Keratinocyte (primary cell): Measurements from ENCODE around the gene FCRL2. TPM values are rescaled to one million over a fixed set of nuclear protein-coding genes. Genes with fewer than 3 reads are reported as not detected.

Experiments used
- DNase-seq: peaks from one replicate; pipeline ENCODE4 v3.0.0-alpha.2; 2011; ENCODE audit warnings: low read depth, missing footprints, low spot score
- FAIRE-seq: peaks from 2 replicates; lab custom pipeline; 2011; peaks lifted over from hg19 to GRCh38; lab: Jason Lieb, UNC
- H2AFZ ChIP-seq: 2 replicates; pipeline ENCODE4 v1.6.0; 2012; ENCODE audit warnings: low read length, control low read depth, inconsistent platforms; ENCODE audit not compliant: control insufficient read depth
- H3K27ac ChIP-seq: 2 replicates; pipeline ENCODE4 v1.5.1; 2011; ENCODE audit warnings: low read length; ENCODE audit not compliant: control insufficient read depth, insufficient read depth
- H3K27me3 ChIP-seq: 3 replicates; pipeline ENCODE4 v1.6.0; 2011; ENCODE audit warnings: low read length; ENCODE audit not compliant: control insufficient read depth, insufficient read depth; ENCODE audit errors: extremely low read depth
- H3K36me3 ChIP-seq, 2 experiments: 2 replicates in 1 of 2; 3 replicates in 1 of 2; pipeline ENCODE4 v1.5.1; 2011; ENCODE audit warnings: low read length in 2 of 2, mild to moderate bottlenecking in 1 of 2; ENCODE audit not compliant: control insufficient read depth in 2 of 2, insufficient read depth in 2 of 2; ENCODE audit errors: extremely low read depth in 1 of 2
- H3K4me1 ChIP-seq: 3 replicates; pipeline ENCODE4 v1.5.1; 2011; ENCODE audit warnings: low read length; ENCODE audit not compliant: control insufficient read depth, insufficient read depth; ENCODE audit errors: extremely low read depth
- H3K4me2 ChIP-seq: 3 replicates; pipeline ENCODE4 v1.6.0; 2011; ENCODE audit warnings: low read depth, low read length; ENCODE audit not compliant: control insufficient read depth, insufficient read depth; ENCODE audit errors: extremely low read depth
- H3K4me3 ChIP-seq, 3 experiments: fragments of 200-600 bp in 1 of 3; sonication (generic) in 1 of 3; 2 replicates in 2 of 3; 3 replicates in 1 of 3; pipeline ENCODE4 v1.5.1; 2011 to 2016; ENCODE audit warnings: low read length in 3 of 3, mild to moderate bottlenecking in 3 of 3, control low read depth in 2 of 3, inconsistent platforms in 1 of 3, low read depth in 1 of 3, mixed read lengths in 1 of 3, mixed run types in 1 of 3, moderate library complexity in 1 of 3; ENCODE audit not compliant: control insufficient read depth in 2 of 3, insufficient read depth in 2 of 3; ENCODE audit errors: extremely low read depth in 1 of 3
- H3K79me2 ChIP-seq: 2 replicates; pipeline ENCODE4 v1.6.0; 2012; ENCODE audit warnings: low read length; ENCODE audit not compliant: control insufficient read depth, insufficient read depth
- H3K9ac ChIP-seq: 3 replicates; pipeline ENCODE4 v1.6.0; 2011; ENCODE audit warnings: low read length; ENCODE audit not compliant: control insufficient read depth, insufficient read depth; ENCODE audit errors: extremely low read depth
- H3K9me1 ChIP-seq: 3 replicates; pipeline ENCODE4 v1.6.0; 2011; ENCODE audit warnings: low read length; ENCODE audit not compliant: control insufficient read depth, insufficient read depth; ENCODE audit errors: extremely low read depth
- H3K9me3 ChIP-seq: 2 replicates; pipeline ENCODE4 v1.5.1; 2012; ENCODE audit warnings: low read depth, low read length; ENCODE audit not compliant: control insufficient read depth
- H4K20me1 ChIP-seq: 3 replicates; pipeline ENCODE4 v1.6.0; 2011; ENCODE audit warnings: low read length; ENCODE audit not compliant: control insufficient read depth, insufficient read depth; ENCODE audit errors: extremely low read depth
- CTCF ChIP-seq, 3 experiments: IDR thresholded peaks in 1 of 3; conservative IDR thresholded peaks in 1 of 3; optimal IDR thresholded peaks in 1 of 3; 2 replicates in 2 of 3; 3 replicates in 1 of 3; pipeline versions ENCODE3 to v1.5.1; 2011; ENCODE audit warnings: low read length in 3 of 3, mild to moderate bottlenecking in 3 of 3, moderate library complexity in 2 of 3, control low read depth in 1 of 3, inconsistent platforms in 1 of 3; ENCODE audit not compliant: insufficient read depth in 2 of 3; ENCODE audit errors: extremely low read depth in 1 of 3
- EZH2 ChIP-seq: IDR thresholded peaks from one replicate; pipeline ENCODE4 v1.6.1; 2012; ENCODE audit warnings: inconsistent platforms, mild to moderate bottlenecking, low read length, moderate library complexity
- dilution Hi-C: fragments of 300-500 bp; cut with MboI; formaldehyde crosslinking; loops from one replicate; pipeline ENCODE4 v1.7.0; 2020; ENCODE audit warnings: low sequenced_read_pairs; ENCODE audit not compliant: extremely low pct_ligation_motif_present
- polyA plus RNA-seq, 5 experiments: library from polyadenylated mRNA; depleted of rRNA in 3 of 5; stranded (reverse) in 3 of 5; stranded (forward) in 1 of 5; unstranded in 1 of 5; fragments of >200 nt; gene quantifications; 1 replicate in 1 of 5; 2 replicates in 3 of 5; 3 replicates in 1 of 5; pipeline versions ENCODE4 v1.2.1 to v1.2.3, GENCODE V29; 2011 to 2012; ENCODE audit warnings: missing spikeins in 2 of 5, low read depth in 1 of 5, low replicate concordance in 1 of 5

The FCRL2 gene
- polyA plus RNA-seq, 1 donor (not counting 4 experiments of a cell fraction or from before 2014, with no cell fraction given), result not detected

GRCh38 chr1:157715736-157716135 is 61.2 kb downstream of the FCRL2 start:
- FAIRE-seq (no peak), DNase-seq (no peak)
- no peaks in the 10 kb centered on the region for H3K27me3 ChIP-seq
- TF ChIP-seq CTCF (optimal IDR thresholded peaks at IDR 0.05 in 1 of 3, IDR thresholded peaks at IDR 0.05 in 1 of 3, conservative IDR thresholded peaks at IDR 0.05 in 1 of 3; ENCODE audit: extremely low read depth in 1 of 3, insufficient read depth in 2 of 3, low read length in 3 of 3) (no peak), EZH2 (no peak)
- no peak overlapping the region for H2AFZ ChIP-seq
- no peak overlapping the region for H3K4me2 ChIP-seq
- H3K27ac ChIP-seq, result no peak overlapping the region
- no peaks in the 10 kb centered on the region for H3K79me2 ChIP-seq
- no peaks in the 10 kb centered on the region for H3K36me3 ChIP-seq
- H3K9ac ChIP-seq, result no peak overlapping the region
- H3K4me1 ChIP-seq, result no peaks in the 10 kb centered on the region
- no peaks in the 10 kb centered on the region for H4K20me1 ChIP-seq
- dilution Hi-C loops, result no loop called here
- H3K9me1 ChIP-seq, result no peaks in the 10 kb centered on the region
- no peaks in the 10 kb centered on the region for H3K9me3 ChIP-seq
- H3K4me3 ChIP-seq, result no peak overlapping the region

GRCh38 chr1:157711802-157712201 is 65.1 kb downstream of the FCRL2 start:
- FAIRE-seq, result no peak
- Histone ChIP-seq H3K4me3 (no peak overlapping the region), H3K9me3 (no peaks in the 10 kb centered on the region), H2AFZ (no peak overlapping the region), H3K9me1 (no peaks in the 10 kb centered on the region), H3K9ac (no peak overlapping the region), H4K20me1 (no peaks in the 10 kb centered on the region), H3K27ac (no peak overlapping the region), H3K27me3 (no peaks in the 10 kb centered on the region), H3K4me1 (no peaks in the 10 kb centered on the region), H3K36me3 (no peaks in the 10 kb centered on the region), H3K79me2 (no peaks in the 10 kb centered on the region), H3K4me2 (no peak overlapping the region)
- dilution Hi-C loops, result no loop called here
- TF ChIP-seq CTCF (optimal IDR thresholded peaks at IDR 0.05 in 1 of 3, IDR thresholded peaks at IDR 0.05 in 1 of 3, conservative IDR thresholded peaks at IDR 0.05 in 1 of 3; ENCODE audit: extremely low read depth in 1 of 3, insufficient read depth in 2 of 3, low read length in 3 of 3) (no peak), EZH2 (no peak)
- no peak for DNase-seq
